Measurements from ENCODE around the gene PITRM1.
"Not testable (repeated sequence)": the region's sequence is repeated elsewhere in the genome, so short reads cannot be mapped to it uniquely, and the experiment has no call there.

The PITRM1 gene

DNA sequence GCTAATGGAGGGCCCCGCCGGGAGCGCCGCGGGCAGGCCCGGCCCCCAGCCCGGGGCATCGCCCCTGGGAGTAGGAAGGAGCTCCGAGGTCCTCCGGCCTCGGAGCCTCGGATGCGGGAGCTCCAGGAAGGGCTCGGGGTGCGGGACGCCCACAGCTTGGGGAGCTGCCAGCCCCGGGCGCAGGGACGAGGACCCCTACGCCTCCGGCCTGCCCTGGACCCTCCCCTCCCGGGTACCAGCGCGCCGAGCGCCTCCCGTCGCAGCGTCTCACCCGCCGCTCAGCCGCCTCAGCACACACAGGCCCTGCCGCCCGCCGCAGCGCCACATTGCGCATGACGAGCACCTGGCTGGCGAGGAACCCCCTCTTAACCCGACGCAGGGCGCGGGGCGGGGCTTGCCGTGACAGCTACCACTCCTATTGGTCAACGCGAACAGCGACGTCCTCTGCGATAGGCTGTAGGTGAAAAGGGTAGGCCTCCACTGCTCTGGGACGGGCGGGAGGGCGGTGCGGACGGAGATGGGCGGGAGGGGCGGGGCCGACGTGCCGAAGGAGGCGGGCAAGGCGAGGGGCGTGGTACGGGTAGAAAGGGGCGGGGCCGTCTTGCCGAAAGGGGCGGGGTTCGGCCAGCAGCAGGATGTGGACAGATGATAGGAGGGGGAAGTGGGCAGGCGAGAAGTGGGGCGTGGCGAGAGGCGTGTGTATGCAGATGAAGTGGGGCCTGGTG lies at the start of gene PITRM1:
Gene PITRM1, minus strand, starts transcription at position 337 of the 725 bp plus-strand sequence. Its CDS starts 10 bp downstream, at position 327.
- in situ Hi-C loops (cut with HindIII; ENCODE audit: low pct_ligation_motif_present, low pct_unique_long_range_greater_than_20kb, low sequenced_read_pairs): no loop called here

DNA sequence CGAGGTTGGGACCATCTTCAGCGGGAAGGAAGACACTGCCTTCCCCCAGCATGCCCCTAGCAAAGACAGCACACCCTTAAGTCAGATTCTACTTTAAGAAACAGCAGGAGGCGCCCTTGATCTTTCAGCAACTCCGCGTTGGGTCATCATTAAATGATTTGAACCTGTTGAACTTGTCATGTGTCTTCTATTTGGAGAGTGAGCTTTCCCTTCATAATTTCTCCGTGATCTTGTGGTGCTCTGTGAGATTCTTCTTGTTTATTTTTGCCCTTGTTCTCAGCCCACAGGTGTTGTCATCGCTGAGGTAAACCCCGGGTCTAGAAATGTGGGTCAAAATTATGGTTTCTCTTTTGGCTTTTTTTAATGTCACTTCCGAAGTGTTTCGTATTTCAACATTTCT lies 49.5 kb upstream of the PITRM1 start:
- peak; percentile 8 for DNase-seq
- in situ Hi-C loops (cut with HindIII; ENCODE audit: low pct_ligation_motif_present, low pct_unique_long_range_greater_than_20kb, low sequenced_read_pairs): no loop called here

More for the DNA sequence above, at the start of gene PITRM1:
- peak; percentile 97 for DNase-seq

DNA sequence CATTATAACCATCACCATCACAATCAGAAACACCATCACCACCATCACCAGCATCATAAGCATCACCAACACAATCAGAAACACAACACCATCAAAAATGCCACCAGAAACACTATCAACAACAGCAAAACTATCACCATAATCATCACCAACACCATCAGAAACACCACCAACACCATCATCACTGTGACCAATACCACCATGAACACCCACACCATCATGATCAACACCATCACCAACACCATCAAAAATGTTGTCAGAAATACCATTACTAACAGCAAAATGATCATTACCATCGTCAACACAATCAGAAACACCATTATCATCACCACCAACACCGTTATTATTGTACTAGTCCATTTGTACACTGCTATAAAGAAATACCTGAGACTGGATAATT lies 49.0 kb upstream of the PITRM1 start:
- in situ Hi-C loops (cut with HindIII; ENCODE audit: low pct_ligation_motif_present, low pct_unique_long_range_greater_than_20kb, low sequenced_read_pairs); DNase-seq: not testable (repeated sequence)

DNA sequence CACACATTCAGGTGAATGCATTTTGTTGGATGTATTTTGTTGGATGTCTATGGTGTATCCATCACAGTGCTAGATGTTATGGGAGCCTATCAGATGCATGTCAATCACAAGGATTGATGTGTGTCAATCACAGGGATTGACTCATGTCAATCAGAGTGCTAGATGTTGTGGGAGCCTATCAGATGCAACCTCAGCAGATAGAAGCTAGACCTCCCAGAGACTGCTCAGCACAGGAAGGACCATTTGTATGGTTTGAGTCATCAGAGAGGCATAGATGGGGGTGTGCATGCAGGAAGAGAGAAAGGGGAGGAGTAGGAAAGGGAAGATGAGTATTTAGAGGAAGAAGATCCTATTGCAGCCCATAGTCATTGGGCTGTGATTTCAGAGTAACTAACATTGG lies 48.3 kb upstream of the PITRM1 start:
- in situ Hi-C loops (cut with HindIII; ENCODE audit: low pct_ligation_motif_present, low pct_unique_long_range_greater_than_20kb, low sequenced_read_pairs): no loop called here
- peak; percentile 2 for DNase-seq

DNA sequence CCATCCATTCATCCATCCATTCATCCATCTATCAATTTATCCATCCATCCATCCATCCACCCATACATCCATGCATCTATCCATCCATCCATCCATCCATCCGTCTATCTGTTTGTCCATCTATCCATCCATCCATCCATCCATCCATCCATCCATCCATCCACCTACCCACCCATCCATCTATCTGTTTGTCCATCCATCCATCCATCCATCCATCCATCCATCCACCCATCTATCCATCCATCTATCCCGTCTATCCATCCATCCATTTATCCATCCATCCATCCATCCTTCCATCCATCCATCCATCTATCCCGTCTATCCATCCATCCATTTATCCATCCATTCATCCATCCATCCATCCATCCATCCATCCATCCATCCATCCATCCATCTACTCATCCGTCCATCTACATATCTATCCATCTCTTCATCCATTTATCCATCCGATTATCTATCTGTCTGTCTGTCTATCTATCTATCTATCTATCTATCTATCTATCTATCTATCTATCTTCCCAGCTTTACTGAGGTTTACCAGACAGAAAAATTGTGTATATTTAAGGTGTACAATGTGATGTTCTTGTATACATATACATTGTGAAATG lies 46.5 kb upstream of the PITRM1 start:
- in situ Hi-C loops (cut with HindIII; ENCODE audit: low pct_ligation_motif_present, low pct_unique_long_range_greater_than_20kb, low sequenced_read_pairs); DNase-seq: not testable (repeated sequence)

- in situ Hi-C loops (cut with HindIII; ENCODE audit: low pct_ligation_motif_present, low pct_unique_long_range_greater_than_20kb, low sequenced_read_pairs): no loop called here
- no peak for DNase-seq
Measured at GRCh38 chr10:3217853-3218252, 45.3 kb upstream of the PITRM1 start.

DNA sequence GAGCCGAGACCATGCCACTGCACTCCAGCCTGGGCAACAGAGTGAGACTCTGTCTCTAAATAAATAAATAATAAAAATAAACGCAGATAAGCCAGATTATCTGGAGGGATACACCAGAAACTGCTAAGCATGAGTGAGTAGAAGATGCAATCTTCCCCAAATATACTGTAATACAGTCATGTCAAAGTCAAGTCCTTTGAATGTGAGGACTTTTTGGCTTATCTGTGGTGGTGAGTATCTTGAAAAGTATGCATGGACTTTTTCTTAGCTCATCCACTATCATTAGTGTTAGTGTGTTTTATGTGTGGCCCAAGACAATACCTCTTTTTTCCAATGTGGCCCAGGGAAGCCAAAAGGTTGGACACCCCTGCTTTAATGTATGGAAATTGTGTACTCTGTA lies 44.7 kb upstream of the PITRM1 start:
- in situ Hi-C loops (cut with HindIII; ENCODE audit: low pct_ligation_motif_present, low pct_unique_long_range_greater_than_20kb, low sequenced_read_pairs): no loop called here
- peak; percentile 53 for DNase-seq

DNA sequence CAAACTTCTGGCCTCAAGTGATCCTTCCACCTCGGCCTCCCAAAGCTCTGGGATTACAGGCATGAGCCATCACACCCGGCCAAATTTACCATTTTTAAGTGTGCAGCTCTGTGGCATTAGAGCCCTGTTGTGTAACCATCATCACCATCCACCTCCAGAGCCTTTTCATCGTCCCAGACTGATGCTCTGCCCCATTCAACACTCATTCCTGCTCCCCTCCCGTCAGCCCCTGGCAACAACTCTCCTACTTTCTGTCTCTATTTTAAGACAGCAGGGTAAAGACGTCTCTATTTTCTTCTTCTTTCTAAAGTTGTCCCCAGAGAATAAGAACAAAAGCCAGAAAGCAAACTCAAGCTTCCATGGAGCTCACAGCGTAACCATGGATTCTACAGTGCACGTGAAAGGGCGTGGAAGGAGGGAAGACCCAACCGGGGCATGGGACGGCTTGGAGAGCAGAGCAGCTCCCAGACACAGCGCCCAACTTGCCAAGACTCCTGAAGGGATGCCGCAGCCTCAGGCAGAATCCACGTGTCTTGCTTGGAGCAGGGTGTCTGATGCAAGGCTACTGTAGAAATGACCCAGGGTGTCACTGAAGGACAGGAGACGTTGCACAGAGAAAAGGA lies 42.7 kb upstream of the PITRM1 start:
- in situ Hi-C loops (cut with HindIII; ENCODE audit: low pct_ligation_motif_present, low pct_unique_long_range_greater_than_20kb, low sequenced_read_pairs): no loop called here

GRCh38 chr10:3213758-3214515 lies 41.4 kb upstream of the PITRM1 start:
- DNase-seq: no peak
- in situ Hi-C loops (cut with HindIII; ENCODE audit: low pct_ligation_motif_present, low pct_unique_long_range_greater_than_20kb, low sequenced_read_pairs): no loop called here

More for the DNA sequence above, 42.7 kb upstream of the PITRM1 start:
- DNase-seq: no peak

- in situ Hi-C loops (cut with HindIII; ENCODE audit: low pct_ligation_motif_present, low pct_unique_long_range_greater_than_20kb, low sequenced_read_pairs): no loop called here
- no peak for DNase-seq
Measured at GRCh38 chr10:3213208-3213607, 40.6 kb upstream of the PITRM1 start.

DNA sequence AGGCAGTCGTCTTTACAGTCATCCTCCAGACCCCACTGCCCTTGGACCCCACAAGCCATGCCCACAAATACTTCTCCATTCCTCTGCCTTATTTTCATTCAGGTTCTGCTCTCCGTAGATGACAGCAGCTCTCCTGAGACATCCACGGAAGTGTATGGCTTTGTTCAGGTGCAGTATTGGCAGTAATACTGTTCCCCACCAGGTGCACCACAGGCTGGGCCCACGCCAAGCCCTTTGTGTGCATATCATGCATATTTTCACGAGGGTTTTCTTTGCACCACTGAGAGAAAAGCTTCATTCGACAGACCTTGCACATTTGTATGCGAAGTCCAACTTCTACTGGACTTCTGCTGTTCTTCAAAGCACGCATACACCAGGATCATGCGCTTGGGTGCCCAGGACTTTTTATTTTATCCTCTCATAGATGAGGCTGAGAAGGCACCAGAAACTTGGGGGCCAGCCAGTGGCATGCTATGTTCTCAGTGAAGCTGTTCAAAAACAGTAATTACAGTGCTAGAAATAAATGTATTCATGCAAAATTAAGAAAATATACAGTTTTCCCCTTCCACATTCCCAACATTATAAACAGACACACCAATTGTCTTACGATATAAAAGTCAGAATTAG lies 37.8 kb upstream of the PITRM1 start:
- in situ Hi-C loops (cut with HindIII; ENCODE audit: low pct_ligation_motif_present, low pct_unique_long_range_greater_than_20kb, low sequenced_read_pairs): no loop called here
- DNase-seq: no peak

DNA sequence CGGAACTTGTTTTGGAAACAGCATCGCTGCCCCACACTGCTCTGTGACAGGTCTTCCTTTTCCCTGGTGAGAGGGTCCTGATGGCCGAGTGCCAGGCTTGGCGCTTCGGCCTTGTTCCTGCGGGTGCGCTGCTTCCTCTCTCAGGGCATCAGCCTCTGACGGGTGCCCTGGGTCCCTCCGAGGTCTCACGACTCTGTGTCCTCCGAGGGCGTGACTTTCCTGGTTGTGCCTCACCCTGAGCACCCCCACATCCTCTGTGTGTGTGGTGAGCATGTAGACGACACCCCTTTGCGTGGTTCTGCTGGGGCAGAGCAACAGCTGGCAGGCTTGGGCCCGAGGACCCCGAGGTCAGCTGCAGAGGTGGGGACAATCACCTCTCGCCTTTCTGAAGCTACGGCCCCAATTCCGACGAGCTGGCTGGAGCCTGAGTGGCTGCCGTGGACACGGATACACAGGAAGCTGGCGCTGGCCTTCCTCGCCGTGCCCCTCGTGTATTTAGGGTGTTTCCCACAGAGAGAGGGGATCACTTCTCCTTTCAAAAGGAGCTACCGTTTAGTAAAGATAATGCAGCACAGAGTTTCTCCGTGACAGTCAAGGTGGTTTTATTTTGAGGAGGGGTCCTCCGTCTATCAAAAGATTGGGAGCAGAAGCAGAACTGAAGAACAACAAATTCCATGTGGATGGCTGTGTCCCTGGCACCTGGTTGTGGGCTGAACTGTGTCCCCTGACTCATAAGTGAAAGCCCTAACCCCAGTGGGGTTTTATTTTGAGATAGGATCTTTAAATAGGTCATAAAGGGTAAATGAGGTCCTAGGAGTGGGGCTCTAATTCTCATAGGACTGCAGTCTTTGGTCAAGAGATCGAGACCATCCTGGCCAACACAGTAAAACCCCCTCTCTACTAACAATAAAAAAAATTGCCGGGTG lies 36.2 kb upstream of the PITRM1 start:
- DNase-seq: no peak
- in situ Hi-C loops (cut with HindIII; ENCODE audit: low pct_ligation_motif_present, low pct_unique_long_range_greater_than_20kb, low sequenced_read_pairs): no loop called here

- DNase-seq: no peak
- in situ Hi-C loops (cut with HindIII; ENCODE audit: low pct_ligation_motif_present, low pct_unique_long_range_greater_than_20kb, low sequenced_read_pairs): no loop called here
Measured at GRCh38 chr10:3207351-3207750, 34.8 kb upstream of the PITRM1 start.

DNA sequence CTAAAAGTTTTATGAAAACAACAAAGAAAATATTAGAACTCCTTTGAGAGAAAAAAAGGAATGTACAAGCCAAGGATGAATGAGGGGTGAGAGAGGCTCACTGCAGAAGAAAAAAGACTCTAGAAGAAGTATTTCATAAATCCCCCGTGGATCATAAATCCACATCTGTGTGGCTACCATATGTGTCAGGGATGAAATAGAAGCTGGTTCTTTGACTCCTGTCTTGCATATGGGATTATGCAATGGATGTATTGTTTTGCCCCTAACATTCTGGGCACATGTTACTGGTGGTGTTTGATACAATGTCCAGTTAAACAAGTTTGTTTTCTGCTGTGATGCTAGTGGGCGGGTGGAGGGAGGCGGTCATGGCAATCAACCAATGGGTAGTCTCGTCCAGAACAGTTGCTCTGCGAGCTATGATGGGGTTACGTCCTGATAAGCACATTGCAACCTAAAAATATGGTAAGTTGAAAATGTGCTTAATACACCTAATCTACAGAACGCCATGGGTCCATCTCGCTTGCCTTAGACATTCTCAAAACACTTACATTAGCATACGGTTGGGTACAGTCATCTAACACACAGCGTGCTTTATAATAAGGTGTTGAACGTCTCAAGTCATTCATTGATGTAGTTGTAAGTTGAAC lies 34.1 kb upstream of the PITRM1 start:
- DNase-seq: no peak
- in situ Hi-C loops (cut with HindIII; ENCODE audit: low pct_ligation_motif_present, low pct_unique_long_range_greater_than_20kb, low sequenced_read_pairs): no loop called here

DNA sequence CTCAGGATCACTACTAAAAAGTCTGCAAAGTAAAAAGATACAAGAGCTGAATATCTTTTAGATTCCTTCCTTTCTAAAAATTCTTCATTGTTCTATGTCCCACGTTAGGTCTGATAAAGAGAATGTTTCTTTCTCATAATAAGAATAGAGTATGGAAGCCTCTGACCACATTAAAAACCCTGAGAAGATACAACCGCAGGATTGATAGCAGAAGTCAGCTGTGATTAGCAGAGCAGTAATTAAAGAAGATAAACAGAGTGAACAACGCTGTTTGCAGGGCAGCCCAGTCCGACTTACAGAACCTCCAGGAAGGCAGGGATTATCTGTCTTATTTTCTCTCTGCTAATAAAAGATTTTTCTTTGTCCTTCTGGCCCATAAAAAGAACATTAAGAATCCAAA lies 31.4 kb upstream of the PITRM1 start:
- in situ Hi-C loops (cut with HindIII; ENCODE audit: low pct_ligation_motif_present, low pct_unique_long_range_greater_than_20kb, low sequenced_read_pairs): no loop called here
- no peak for DNase-seq

DNA sequence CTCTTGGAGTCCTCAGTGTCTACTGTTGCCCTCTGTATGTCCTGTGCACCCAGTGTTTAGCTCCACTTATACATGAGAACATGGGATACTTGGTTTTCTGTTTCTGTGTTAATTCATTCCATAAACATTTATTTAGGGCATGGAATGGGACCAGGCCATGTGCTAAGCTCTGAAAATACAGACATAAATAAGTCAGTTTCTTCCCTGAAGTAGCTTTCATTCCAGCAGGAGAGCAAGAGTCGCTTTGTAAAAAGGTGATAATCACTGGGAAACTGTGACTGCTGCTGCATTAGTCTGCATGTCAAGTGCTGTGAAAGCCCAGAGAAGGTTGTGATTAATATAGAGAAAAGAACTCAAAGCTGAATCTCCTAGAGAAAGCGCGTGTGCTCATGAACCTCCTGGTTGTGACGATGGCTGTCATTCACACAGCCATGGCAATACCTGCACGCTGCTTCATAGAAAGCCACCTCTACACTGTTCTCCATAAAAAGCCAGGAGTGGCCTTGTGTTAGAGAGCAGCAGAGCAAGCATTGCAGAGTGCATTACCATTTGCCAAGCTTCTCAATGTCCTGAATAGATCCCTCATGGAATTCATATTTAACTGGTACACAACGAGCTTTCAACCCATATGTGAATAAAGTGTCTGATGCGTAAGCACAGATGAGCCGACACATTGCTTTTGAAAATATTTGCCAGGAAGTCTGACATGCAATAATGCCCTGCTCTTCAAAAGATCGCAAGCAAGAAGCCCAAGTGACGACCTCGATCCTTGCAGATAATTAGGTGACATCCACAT lies 30.6 kb upstream of the PITRM1 start:
- DNase-seq: no peak
- in situ Hi-C loops (cut with HindIII; ENCODE audit: low pct_ligation_motif_present, low pct_unique_long_range_greater_than_20kb, low sequenced_read_pairs): no loop called here

DNA sequence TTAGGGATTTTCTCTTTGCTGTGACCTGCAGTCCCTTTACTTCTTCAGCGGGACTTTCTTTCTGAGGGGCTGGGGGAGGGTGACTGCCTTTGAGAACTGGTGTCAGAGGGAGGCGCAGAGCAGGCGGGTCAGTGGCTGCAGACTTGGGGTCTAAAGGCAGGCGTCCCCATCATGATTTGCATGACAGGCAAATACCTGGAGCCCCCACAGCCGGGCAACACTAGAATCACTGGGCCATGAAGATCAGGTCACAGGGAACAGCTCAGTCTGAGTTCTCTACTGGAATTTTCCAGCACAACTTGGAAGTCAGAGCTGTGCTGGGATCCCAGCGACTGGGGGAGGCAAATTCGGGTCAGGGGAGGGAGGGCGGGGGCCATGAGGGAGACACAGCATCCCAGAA lies 29.2 kb upstream of the PITRM1 start:
- in situ Hi-C loops (cut with HindIII; ENCODE audit: low pct_ligation_motif_present, low pct_unique_long_range_greater_than_20kb, low sequenced_read_pairs): no loop called here

More for the DNA sequence above, 29.2 kb upstream of the PITRM1 start:
- DNase-seq: no peak
